Measurements from ENCODE around the gene VPS54.

Gene VPS54

GRCh38 chr2:63902149-63902548 is 117.1 kb downstream of the VPS54 start:
- DNase-seq (ENCODE audit: low spot score), result no peak

- no peak for DNase-seq (ENCODE audit: low spot score)
Measured at GRCh38 chr2:63899639-63900038, 119.6 kb downstream of the VPS54 start.

GRCh38 chr2:63898839-63899238 is 120.4 kb downstream of the VPS54 start:
- no peak for DNase-seq (ENCODE audit: low spot score)

GRCh38 chr2:63894167-63894566 is 125.1 kb downstream of the VPS54 start:
- no peak for DNase-seq (ENCODE audit: low spot score)

GRCh38 chr2:63893163-63893562 is 126.1 kb downstream of the VPS54 start:
- no peak for DNase-seq (ENCODE audit: low spot score)

- no peak for DNase-seq (ENCODE audit: low spot score)
Measured at GRCh38 chr2:63891488-63892030, 127.7 kb downstream of the VPS54 start.

GRCh38 chr2:63890678-63891077 is 128.6 kb downstream of the VPS54 start:
- DNase-seq (ENCODE audit: low spot score), result no peak

- peak; percentile 34 for DNase-seq (ENCODE audit: low spot score)
Measured at GRCh38 chr2:63888490-63889402, 130.5 kb downstream of the VPS54 start.

- no peak for DNase-seq (ENCODE audit: low spot score)
Measured at GRCh38 chr2:63888053-63888452, 131.2 kb downstream of the VPS54 start.

GRCh38 chr2:63886445-63886844 is 132.8 kb downstream of the VPS54 start:
- DNase-seq (ENCODE audit: low spot score), result no peak

- no peak for DNase-seq (ENCODE audit: low spot score)
Measured at GRCh38 chr2:63882395-63883105, 136.7 kb downstream of the VPS54 start.

- no peak for DNase-seq (ENCODE audit: low spot score)
Measured at GRCh38 chr2:63881205-63881604, 138.0 kb downstream of the VPS54 start.

GRCh38 chr2:63880625-63881024 is 138.6 kb downstream of the VPS54 start:
- DNase-seq (ENCODE audit: low spot score), result no peak

- no peak for DNase-seq (ENCODE audit: low spot score)
Measured at GRCh38 chr2:63879876-63880433, 139.3 kb downstream of the VPS54 start.

- DNase-seq (ENCODE audit: low spot score), result no peak
Measured at GRCh38 chr2:63878486-63878885, 140.7 kb downstream of the VPS54 start.

- DNase-seq (ENCODE audit: low spot score), result no peak
Measured at GRCh38 chr2:63876311-63876710, 142.9 kb downstream of the VPS54 start.

- DNase-seq (ENCODE audit: low spot score), result no peak
Measured at GRCh38 chr2:63875559-63876245, 143.5 kb downstream of the VPS54 start.

- no peak for DNase-seq (ENCODE audit: low spot score)
Measured at GRCh38 chr2:63875131-63875527, 144.1 kb downstream of the VPS54 start.

- no peak for DNase-seq (ENCODE audit: low spot score)
Measured at GRCh38 chr2:63874204-63875130, 144.8 kb downstream of the VPS54 start.

GRCh38 chr2:63872571-63873328 is 146.5 kb downstream of the VPS54 start:
- no peak for DNase-seq (ENCODE audit: low spot score)
